GM18498 (cell line): ENCODE data around the gene BMP6.

Experiments
- ATAC-seq: cut with Tn5 transposase; IDR thresholded peaks from one replicate; pipeline ENCODE4 v1.9.1; 2021; ENCODE audit warnings: mild to moderate bottlenecking, moderate library complexity; ENCODE audit not compliant: unreplicated experiment

BMP6 gene

DNA sequence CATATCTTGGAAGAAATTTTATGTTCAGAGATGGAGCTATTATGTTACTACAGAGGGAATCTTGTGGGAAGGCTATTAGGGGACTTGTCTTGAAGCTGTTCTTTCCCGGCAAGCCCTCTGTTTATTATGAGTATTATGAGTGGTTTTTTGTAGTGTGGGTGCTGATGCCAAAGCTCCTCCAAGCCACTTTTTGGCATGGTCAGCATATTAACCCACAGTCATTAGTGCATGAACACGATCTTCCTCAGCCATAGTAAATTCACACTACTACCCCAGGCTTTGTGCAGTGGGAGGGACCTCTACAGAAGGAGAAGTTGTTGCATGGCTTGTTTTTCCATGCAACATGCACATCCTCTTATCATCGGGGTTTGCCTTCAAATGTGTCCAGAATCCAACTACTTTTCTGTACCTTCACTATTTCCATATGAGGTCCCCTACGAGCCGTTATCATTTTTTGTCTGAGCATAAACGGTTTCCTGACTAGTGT lies 6.5 kb upstream of the BMP6 start:
- ATAC-seq, result no peak

DNA sequence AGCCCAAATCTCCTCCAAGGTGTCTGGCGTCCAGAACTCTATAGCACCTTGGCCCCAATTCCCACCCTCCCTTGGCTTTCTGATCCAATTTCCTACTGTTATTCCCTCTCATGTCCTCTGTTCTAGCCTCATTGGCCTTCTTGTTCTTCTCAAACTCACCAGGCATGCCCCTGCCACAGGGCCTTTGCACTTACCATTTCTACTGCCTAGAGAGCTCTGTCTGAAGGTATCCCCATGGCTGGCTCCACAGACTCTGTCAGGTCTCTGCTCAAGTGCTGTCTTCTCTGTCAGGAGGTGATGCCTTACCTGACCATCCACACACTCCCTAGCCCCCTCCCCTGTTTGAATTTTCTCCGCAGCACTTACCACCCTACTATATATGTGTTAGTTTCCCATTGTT lies 5.6 kb upstream of the BMP6 start:
- ATAC-seq, result no peak

DNA sequence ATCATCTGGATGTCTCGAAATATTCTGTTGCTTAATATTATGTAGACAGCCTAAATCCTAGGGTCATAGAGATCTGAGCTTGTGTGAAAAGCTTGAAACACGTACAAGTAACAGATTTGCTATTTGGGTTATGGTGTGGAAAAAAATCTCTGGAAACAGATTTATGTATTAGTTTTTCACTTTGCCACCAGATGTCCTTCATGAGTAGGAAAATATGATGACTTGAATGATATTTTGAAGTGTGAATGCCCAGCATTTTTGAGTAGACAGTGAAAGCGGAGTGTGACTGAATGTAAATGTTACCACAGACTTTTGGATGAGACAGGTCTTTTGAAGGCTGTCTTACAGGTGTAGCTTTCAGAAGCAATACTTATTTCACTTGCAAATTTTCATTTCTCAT lies 4.2 kb upstream of the BMP6 start:
- ATAC-seq, result no peak

DNA sequence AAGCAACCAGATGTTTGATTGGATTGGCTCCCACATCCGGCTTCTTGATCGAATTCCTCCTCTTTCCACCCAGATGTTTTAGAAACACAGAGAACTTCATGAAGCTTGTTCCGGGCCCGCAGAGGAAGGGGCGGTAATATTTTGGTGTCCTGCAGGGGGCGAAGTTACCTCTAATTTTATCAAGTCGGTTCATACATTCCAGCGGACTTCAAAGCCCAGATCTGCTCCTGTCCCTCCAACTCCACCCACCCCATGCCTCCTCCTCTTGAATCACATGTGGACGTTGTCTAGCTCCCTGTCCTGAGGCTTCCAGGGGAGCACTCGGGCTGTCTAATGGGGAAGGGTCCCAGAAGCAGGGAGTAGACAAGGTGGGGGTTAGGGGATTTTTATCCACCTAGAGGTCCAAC lies 2.9 kb upstream of the BMP6 start:
- ATAC-seq, result peak; percentile 33

DNA sequence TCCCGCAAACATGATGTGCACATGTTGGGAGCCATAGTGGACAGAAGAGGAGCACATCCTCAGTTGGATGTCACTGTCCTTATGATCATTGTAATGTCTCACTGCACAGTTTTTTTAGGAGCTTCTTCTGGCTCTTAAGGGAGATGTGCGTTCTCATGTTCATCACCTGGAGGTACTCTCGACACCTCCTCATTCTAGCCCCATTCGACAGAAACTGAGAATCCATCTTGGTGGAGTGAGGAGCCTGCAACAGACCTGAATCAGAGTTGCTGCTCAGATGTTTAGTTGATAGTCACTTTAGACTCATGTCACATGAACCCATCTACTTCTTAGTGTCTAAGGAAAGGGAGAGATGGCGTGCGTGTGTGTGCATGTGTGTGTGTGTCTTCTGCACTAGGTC lies 2.3 kb upstream of the BMP6 start:
- ATAC-seq, result no peak

DNA sequence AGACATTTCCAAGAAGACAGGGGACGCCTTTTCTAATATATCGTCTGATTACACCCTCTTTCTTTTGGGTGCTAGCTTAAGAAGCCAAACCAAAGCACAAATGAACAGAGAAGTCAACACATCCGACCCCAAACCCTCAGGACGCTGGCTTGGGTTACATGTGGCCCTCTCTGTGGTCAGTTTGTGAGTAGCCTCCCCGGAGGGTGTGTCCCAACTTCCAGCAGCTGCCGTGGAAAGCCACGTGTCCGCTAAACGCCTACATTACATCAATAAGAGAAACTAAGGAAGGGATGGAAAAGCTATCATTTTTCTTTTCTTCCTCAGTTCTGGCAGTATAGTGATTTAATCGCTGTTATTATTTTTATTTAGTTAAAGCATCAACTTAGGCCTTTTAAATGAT lies 487 bp upstream of the BMP6 start:
- ATAC-seq, result no peak

DNA sequence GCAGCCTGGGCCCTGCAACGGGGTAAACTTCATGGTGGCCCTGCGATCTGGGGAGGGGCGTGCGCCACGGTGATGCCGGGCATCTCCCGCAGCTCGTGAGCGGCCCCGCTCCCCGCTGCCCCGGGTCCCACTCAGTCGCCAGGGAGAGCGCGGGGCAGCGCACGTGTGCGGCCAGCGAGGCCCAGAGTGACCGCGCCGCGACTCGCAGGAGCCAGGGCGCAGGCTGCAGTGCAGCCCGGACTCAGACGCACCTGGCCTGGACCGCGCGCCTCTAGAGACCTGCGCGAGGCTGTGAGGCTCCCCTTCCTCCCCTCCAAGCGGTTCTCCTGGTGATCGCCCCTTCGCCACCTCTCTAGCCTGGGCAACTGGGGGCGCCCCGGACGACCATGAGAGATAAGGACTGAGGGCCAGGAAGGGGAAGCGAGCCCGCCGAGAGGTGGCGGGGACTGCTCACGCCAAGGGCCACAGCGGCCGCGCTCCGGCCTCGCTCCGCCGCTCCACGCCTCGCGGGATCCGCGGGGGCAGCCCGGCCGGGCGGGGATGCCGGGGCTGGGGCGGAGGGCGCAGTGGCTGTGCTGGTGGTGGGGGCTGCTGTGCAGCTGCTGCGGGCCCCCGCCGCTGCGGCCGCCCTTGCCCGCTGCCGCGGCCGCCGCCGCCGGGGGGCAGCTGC lies 652 bp downstream of the BMP6 start:
- peak; percentile 24 for ATAC-seq

DNA sequence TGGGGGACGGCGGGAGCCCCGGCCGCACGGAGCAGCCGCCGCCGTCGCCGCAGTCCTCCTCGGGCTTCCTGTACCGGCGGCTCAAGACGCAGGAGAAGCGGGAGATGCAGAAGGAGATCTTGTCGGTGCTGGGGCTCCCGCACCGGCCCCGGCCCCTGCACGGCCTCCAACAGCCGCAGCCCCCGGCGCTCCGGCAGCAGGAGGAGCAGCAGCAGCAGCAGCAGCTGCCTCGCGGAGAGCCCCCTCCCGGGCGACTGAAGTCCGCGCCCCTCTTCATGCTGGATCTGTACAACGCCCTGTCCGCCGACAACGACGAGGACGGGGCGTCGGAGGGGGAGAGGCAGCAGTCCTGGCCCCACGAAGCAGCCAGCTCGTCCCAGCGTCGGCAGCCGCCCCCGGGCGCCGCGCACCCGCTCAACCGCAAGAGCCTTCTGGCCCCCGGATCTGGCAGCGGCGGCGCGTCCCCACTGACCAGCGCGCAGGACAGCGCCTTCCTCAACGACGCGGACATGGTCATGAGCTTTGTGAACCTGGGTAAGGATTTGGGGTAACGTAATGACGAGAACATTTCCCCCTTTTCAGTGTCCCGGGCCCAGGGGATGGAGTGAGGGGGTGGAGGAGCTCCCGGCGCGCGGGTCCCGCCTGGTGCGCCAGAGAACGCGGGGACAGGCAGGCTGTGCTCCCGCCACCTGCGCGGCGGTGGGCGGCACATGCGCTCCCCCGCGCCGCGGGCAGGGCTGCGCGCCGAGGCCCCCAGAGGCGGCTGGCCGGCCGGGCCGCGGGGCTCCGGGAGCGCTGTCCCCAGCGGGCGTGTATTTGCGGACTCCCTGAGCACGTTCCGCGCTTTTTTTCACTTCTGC lies 1.4 kb downstream of the BMP6 start:
- peak; percentile 16 for ATAC-seq

DNA sequence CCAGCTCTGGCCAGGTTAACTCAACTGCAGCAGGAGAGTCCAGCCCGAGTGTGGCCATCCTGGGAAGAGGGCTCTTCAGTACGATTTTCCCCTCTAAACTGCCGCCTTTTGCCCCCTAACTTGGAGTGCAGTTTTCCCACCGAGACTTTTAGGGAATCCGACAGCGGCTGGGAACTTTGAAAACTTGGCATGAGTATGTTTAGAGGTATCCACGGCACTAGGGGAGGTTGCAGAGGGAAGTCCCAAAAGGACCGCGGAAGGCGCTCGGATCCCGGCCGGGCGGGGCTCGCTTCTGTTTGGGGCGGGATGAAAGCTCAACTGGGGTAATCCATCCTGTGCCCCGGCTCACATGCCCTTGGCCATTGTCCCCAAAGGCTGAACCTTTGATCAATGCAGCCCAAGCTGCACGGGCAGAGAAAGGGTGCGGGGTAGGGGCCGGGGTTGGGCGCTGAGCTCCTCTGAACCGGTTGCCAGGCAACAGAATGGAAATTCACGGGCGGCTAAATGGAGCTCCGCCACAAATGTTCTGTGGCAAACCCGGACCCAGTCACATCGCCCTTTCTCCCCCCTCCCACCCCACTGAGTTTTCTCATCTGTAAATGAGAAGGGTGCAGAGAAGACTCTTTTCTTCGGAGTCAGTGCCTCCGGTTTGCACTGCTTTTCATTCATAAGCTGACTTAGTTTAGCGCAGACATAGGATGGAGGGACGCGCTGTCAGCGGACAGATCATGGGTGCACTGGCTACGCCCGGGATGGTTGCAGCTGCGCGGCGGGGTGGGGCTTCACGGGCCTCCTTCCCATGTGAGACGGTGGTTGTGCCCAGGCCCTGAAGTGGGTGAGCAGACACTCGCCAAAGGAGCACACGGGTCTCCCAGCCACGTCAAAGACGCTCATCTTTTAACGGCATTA lies 2.3 kb downstream of the BMP6 start:
- ATAC-seq, result no peak

DNA sequence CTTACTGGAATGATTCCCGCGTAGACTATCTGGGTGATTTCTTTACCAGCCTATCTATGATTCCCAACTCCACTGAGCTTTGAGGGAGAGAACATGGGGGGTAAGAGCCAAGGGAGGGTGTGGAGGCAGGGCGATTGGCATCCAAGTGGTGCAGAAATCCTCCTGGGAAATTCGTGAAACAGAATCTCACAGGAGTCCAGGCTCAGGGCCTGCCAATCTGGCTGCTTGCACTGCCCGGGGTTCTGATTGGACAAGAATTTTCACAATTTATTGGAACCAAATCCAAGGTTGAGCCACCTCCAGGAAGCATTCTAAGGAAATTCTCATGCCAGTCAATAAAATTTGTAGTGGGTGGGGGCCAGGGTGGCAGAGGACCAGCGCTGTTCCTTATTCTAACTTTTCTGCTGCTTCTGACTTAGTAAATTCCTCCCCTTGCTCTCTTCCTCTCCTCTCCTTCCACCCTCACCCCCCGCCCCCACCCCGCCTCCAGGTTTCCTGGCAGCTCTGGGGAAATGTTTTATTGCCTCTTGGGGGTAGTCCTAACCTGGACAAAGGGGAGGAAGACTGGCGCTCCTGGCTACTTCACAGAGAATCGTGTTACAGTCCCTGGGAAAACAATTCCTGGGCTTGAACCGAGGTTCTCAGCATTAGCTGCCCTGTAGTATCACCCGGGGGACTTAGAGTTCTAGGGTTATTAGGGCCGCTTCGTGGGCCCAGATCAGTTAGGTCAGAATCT lies 3.1 kb downstream of the BMP6 start:
- no peak for ATAC-seq

DNA sequence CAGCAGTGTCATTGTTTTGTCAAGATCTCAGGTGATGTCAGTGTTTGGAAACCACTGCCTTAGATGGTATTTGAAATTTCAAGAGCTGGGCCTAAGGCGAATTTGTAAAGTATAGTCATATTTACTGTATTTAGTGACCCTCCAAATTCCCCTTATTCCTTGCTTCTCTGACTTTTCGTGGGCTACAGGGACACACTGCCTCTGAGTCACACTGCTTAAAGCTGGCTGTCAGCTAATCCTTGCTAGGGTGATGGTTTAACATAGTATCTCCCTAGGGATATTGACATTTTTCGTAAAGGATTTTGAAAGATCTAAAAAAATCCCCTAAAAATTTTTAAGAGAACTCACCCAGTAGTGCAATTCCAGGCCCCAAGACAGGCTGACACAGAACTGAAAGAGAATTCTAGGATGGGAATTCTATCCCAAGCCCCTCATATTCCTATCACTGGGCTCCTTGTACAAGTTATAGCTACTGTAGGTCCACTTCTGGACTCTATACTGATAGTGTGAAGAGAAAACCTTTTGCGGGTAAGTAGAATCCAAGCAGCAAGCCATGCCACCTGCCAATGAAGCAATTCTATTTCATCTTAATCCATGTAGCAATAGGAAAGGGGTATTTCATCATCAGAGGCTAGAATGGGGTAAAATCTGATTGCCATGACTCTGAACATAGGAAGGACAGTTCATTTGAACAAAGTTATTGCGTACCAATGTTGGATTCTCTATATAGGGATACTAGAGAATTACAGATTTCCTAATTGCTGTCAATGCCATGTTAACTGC lies 4.3 kb downstream of the BMP6 start:
- no peak for ATAC-seq

DNA sequence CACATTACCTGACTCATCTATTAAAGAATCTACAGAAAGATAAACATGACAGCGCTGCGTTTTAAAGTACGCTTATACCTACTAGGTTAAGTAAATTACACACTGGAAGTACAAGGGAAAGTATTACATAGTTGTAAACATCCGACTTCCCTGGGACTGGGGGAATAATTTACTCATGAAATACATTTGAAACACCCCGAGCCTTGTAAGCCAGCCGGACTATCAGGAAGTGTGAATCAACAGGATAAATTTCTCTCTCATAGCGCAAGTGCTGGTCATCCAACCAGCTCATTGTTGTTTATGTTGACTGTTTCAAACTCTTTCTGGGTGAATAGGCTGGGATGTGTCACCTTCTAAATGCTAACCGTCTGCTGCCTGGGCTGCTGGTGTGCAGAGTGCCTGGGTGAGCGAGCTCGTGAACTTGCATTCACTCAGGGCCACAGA lies 4.9 kb downstream of the BMP6 start:
- no peak for ATAC-seq

DNA sequence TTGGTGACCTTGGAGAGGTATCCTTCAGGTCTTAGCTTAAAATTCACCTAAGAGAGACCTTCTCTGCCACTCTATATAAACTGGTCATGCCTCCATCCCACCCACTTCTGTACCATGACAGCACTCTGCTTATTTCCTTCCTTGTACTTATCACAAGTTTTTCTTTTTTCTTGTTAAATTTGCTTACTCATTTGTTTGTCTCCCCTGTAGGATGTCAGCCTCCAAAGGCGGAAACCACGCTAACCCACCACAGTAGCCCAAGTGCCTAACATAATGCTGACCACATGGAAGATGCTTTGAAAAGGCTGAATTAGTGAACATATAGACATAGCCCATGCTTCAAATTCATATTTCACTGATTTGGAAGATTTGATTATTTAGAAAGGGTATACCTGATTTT lies 5.4 kb downstream of the BMP6 start:
- ATAC-seq, result no peak

DNA sequence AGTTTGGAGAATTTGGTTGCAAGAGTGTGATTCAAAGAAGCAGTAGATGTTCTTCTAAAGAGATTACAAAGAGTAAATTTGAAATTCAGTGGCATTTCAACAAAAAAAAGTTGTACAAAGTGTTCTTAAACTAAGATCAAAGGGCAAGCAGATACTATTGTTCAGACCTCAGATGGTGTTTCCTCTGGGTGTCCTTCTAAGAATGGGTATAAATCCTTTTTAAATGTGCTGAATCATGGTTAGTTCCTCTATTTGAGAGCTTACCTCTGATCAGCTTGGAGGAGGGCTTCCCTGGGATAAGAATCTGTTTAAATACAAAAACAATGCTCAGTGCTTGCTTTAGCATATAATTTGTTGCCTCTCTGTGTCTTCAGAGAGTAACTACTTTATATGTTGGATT lies 6.3 kb downstream of the BMP6 start:
- no peak for ATAC-seq

DNA sequence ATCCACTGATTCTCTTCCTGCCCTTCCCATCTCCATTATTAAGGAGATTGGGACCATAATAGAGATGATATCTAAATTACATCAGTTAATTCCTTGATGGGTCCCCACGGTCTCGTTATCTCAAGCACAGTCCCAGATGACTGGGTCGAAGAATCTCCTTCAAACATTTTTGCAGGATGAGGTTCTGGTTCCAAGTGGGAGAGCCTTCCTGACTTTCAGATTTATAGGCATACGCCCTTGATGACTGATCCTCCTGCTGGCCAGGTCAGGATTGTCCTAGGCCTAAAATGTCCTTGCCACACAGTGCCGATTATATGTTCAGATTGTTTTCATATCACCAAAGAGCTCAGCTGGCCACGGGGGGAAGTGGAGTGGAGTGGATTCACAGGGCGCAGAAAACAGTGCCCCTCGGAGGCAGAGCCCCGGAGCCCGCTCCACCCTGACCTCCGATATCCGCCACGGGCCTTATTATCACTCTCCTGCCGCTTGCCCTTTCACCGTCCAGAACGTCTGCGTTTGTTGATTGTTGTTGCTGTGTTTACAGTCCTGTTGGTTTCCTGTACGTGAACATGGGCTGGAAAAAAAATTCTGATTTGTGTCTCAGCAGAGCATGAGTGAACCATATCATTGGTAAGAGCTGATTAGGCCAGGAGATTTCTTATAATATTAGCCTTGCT lies 8.9 kb downstream of the BMP6 start:
- no peak for ATAC-seq

DNA sequence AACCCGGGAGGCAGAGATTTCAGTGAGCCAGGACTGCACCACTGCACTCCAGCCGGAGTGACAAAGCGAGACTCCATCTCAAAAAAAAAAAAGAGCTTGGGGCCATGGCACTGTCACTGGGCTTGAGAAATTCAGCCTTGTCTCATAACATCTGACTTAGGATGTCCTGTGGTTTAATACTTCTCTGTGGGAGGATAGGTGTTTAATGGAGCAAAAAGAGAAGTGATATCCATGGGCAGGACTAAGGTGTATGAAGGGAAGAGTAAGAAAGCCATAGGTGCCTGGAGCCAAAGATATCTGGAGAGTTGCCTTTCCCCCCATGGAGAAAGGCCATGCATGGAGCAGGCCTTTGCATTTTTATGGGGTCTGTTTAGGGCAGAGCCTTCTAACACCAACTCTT lies 11.2 kb downstream of the BMP6 start:
- no peak for ATAC-seq

DNA sequence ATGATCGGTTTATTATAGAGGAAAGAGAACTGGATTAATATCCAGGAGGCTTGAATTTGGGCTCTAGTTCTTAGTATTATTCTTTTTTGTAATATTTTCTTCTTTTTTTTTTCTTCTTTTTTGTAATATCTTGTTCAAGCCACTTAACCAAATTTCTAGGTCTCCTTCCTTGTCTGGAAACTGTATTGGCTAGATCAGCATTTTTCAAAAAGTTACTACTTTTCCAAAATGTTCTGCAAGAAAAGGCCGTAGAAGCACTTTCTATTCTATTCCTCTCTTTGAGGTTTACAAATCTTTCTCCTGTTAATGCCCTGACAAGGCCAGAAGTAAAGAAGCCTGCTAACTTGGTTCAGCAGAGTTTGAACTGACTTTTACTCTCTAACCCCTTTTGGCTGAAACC lies 12.0 kb downstream of the BMP6 start:
- no peak for ATAC-seq

DNA sequence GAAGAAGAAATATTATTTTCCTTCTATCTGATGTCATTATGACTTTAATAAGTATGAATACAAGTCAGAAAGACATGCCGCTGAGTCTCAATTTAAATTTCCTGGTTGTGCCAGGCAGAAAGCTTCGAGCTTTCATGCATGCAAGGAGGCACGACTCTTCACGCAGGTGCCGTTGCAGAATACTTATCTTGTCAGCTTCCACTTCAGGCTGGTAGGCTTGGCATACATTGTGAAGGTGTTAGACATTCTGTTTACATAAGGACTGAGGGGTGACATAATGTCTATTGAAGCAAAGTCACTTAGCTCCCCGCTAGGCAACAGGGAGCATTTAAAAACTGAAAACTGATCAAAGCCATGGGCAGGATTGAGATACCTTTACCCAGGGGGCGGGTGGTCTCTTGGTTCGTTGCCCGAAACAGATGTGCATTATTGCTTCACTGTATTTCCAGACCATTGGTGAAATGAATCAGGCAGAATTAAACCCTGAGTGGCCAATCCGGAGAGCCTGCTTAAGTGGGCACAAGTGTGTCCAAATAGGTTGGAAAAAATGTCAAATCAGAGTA lies 16.4 kb downstream of the BMP6 start:
- ATAC-seq, result no peak

DNA sequence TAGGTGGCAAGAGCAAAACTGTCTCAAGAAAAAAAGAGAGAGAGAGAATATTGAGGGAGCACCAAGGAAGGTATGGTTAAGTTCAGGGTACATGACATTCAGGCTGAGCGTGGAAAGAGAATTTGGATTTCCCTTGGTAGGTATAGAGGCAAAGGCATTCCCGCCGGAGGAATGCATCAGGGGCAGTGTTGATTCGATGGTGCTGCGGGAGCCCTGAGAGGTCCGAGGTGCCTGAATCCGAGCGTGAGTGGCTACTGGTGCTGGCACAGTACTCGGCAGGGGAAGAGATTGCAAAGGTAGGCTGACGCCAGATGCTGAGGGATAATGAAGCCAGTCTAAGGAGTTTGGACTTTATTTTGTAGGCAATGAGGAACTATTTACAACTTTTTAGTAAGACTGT lies 20.0 kb downstream of the BMP6 start:
- no peak for ATAC-seq
